HG02759 (cell line): ENCODE data around the gene ZMAT3.

ENCODE experiments used
- ATAC-seq: cut with Tn5 transposase; IDR thresholded peaks from one replicate; pipeline ENCODE4 v1.9.1; 2021; ENCODE audit warnings: mild to moderate bottlenecking, moderate library complexity; ENCODE audit not compliant: unreplicated experiment

ZMAT3 gene

GRCh38 chr3:179027326-179027900 lies 44.2 kb downstream of the ZMAT3 start:
- ATAC-seq: no peak

DNA sequence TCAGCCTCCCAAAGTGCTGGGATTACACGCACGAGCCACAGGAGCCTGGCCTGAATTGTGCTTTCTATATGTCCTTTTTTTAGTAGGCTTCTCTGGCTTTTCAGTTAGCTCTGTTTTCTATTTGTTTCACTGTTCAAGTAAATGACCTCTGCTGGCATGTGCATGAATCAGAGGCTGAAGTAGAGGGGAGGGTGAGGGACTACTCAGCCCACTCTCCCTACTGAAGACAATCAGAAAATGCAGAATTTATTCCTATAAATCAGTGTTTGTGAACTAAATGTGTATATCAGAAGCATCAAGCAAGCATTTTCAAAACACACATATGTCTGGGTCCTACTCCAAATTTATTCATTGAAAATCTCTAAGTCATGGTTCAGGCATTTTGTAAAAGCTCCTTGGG lies 45.0 kb downstream of the ZMAT3 start:
- ATAC-seq: no peak

DNA sequence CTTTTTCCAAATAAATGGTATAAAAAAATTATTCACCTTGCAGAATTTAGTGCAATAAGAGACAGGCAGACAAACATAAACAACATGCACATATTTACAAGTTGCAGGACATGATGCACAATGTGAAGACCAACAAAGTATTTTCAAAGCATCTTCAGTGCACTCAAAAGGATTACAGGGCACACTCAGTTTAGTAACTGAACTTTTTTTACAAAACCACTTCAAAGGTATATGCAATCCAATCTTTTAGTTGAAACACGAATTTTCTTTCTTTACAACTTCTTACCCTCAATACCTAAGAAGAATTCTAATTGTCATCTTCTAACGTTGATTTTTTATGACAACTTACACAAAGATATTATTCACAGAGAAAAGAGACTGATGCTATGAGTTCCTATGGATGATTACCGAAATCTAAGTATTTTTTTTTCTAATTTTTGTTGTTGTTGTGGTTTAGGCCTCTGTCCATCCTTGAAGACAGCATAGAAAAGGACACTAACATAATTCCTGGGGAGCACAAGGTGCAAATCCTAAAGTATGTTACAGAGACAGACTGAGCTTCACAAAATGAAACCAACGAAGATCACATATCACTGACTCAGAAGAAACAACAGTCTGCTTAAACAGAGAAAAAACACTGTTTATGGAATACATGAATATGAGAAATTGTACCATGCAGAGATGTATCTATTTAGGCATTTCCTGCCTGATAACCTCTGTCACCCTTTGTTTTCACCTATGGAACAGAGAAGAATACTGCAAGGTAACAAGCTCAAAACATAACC lies 50.3 kb downstream of the ZMAT3 start:
- no peak for ATAC-seq

GRCh38 chr3:179020112-179020511 lies 51.5 kb downstream of the ZMAT3 start:
- no peak for ATAC-seq

- no peak for ATAC-seq
Observed at GRCh38 chr3:179018808-179019207, 52.8 kb downstream of the ZMAT3 start.

DNA sequence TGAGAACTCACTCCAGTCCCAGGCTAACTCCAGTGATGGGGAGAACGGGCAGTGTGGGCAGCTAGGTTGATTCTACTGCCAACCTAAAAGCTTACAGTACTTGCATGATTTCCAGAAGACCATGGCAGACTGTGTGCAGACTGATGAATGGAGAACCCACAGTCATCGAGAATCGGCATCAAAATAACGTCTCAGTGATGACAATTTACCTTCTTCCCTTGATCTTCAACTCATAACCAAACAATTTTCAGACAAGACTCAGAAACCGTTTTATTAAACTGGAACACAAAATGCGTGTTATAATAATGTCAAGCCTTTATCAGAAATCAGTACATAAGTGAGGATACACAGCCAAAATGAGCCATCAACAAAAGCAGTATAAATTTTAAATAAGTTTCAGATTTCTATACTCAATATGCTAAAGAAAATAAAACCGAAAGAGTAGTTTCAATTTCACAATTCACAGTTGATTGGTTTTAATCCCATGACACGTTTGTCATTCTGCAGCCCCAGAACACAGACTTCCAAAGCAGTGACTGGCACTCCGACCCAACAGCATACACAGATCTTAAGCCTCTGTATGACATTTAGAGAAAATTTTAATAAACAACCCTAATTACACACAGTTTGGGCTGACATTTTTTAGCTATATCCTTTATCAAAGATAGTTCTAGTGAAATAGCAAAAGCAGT lies 54.5 kb downstream of the ZMAT3 start:
- peak; percentile 68 for ATAC-seq

DNA sequence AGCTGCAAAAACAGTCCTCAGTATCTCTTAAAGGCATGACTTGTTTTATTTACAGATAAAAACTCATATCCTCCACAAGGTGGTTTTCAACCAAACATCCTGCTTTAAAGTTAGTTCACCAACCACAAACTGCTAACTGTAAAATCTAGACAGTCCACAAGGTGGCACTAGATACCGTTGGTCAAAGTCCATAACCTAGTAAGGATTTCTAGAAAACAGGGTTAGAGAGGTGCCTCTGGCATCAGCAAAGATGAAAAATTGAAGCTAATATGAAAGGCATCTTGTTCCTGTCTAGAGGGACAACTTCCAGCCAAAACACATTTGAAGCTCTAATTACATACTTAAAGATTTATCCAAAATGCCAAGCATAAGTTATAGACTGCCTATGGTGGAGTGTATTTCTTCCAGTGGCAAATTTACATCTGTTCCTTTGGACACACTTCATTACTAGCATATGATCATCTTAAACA lies 56.0 kb downstream of the ZMAT3 start:
- peak; percentile 69 for ATAC-seq

DNA sequence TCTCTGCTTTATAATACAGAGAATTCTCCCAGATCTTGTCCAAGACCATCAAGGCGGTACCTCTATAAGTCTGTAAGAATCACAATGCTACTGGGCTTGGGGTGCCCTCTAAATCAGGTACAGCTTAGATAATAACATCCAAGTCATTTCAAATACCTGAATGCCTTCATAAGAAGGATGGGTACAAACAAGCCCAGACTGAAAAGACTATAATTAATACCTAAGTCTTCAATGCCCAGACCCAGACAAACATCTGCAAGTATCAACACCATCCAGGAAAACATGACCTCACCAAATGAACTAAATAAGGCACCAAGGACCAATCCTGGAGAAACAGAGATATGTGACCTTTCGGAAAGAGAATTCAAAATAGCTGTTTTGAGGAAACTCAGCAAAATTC lies 65.9 kb downstream of the ZMAT3 start:
- ATAC-seq: no peak

DNA sequence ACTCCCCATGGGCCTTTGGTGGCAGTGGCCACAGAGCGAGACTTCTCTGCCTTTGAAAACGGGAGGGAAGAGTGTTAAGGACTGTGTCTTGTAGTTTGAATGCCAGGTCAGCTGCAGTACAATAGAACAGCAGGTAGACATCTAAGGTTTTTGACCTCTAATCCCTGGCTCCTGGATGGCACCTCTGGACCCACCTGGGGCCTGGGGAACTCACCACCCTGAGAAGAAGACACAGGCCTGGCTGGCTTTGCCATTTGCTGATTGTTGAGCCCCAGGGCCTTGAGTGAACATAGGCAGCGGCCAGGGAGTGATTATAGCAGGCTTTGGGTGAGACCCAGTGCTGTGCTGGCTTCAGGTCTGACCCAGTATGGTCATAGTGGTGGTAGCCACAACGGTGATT lies 66.4 kb downstream of the ZMAT3 start:
- no peak for ATAC-seq

- peak; percentile 35 for ATAC-seq
Observed at GRCh38 chr3:179000659-179001058, 71.0 kb downstream of the ZMAT3 start.

DNA sequence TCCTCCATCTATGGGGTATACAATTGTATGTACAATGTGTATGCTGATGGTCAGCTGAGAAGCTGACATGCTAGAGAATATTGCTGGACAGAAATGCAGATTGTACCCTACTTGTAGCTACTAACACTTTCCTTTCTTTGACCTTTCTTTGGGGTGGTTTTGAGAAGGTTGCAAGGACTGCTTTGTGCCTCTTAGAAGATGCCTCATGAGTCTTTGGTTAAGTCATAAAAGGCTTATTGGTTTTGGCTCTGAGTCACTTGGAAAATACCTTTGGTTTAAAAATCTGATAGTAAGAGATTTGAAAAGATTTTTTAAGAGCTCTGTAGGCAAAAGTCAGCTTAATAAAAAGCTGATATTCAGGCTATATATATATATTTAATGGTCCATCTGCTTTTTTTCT lies 71.5 kb downstream of the ZMAT3 start:
- ATAC-seq: peak; percentile 85

DNA sequence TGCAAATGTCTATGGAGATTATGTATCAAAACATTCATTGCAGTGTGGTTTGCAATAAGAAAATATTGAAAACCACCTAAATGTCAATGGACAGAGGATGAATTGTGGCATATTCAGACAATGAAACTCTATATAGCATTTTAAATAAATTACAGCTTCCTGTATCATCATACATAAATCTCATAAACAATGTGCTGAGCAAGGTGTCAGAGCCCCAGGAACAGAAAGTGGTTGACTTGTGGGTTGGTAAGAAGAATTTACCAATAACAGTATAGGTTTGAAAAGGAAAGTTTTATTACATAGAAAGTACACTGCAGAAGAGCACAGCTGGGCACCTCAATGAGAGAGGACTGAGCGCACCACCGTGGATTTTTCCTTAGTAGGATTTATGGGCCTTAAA lies 75.2 kb downstream of the ZMAT3 start:
- ATAC-seq: no peak

GRCh38 chr3:178990293-178990692 lies 81.3 kb downstream of the ZMAT3 start:
- no peak for ATAC-seq

DNA sequence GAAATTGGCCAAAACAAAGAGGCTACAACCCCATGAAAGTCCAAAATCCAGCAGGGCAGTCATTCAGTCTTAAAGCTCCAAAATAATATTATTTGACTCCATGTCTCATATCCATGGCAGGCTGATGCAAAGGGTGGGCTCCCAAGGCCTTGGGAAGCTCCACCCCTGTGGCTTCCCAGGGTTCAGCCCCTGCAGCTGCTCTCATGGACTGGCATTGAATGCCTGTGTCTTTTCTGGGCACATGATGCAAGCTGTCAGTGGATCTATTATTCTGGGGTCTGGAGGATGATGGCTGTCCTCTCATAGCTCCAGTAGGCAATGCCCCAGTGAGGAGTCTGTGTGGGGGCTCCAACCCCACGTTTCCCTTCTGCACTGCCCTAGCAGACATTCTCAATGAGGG lies 81.8 kb downstream of the ZMAT3 start:
- no peak for ATAC-seq

- ATAC-seq: no peak
Observed at GRCh38 chr3:178987745-178988144, 83.9 kb downstream of the ZMAT3 start.

GRCh38 chr3:178986456-178986855 lies 85.2 kb downstream of the ZMAT3 start:
- no peak for ATAC-seq

DNA sequence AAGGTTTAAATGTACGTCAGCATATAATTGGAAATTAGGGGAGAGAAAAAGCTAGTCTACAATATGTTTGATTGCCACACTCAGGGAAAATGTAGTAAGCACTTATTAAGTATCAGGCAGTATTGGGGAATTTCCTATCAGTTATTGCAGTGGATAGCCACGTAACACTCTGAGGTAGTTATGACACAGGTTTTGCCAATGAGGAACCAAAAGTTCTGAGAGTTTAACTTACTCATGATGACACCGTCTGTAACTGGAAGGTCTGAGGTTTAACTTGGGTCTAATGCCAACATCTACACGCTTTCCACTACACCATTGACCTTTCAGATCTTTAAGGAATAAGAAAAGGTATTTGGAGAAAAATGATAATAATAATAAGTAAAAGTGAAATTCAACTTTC lies 89.5 kb downstream of the ZMAT3 start:
- ATAC-seq: peak; percentile 97

DNA sequence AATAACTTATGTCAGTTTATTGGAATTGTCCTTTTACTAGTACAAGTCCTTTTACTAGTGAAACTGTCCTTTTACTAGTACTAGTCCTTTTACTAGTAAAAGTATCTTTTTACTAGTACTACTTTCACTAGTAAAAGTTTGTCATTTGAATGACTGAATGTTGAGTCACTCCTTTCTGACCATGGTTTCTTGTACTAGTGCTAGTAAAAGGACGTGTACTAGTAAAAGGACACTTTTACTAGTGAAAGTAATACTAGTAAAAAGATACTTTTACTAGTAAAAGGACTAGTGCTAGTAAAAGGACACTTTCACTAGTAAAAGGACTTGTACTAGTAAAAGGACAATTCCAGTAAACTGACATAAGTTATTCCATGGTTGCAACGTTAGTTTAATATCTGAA lies 96.3 kb downstream of the ZMAT3 start:
- ATAC-seq: no peak

GRCh38 chr3:178971614-178972013 lies 100.0 kb downstream of the ZMAT3 start:
- ATAC-seq: no peak

DNA sequence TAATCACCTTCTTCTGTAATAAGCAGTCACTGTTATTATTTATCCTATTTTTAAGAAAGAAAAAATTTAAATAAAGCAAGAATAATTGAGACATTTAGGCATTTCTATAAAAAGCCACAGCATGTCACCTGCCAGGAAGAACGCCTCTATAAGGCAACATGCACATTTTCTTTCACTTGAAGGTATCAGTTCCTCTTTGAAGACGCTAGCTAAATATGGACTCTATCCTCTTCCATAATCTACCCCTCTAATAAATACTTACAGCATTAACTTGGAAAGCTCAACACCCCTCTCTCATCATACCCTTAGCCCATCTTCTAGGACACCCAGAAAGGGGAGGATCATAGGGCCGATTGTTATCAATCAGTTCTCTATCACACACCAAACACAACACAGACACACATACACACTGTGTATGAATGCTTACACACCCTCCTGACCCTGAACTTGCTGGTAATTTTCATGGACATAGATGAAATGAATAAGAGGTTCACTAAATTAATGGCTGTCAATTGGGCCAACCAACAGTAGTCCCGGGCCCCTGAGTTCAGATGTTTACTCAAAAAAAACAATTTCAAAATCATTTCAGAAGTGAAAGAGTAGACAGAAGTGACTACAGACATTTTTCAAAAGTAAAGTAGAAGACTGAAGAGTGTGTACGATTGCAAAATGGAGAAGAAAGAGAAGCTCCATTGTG lies 102.5 kb downstream of the ZMAT3 start:
- peak; percentile 78 for ATAC-seq
